HepG2 (cell line): ENCODE measurements around the gene PFKL. TPM values are rescaled to one million over a fixed set of nuclear protein-coding genes. Genes with fewer than 3 reads are reported as not detected.

ENCODE experiments used
- ATF7-NPFF ChIP-seq: sonication (generic); formaldehyde crosslinking; IDR thresholded peaks from 2 replicates; pipeline ENCODE4 v1.8.1; 2023; ENCODE audit warnings: mild to moderate bottlenecking, low read depth, missing genetic modification reagents, moderate library complexity
- DR1 ChIP-seq: sonication (generic); formaldehyde crosslinking; IDR thresholded peaks from 2 replicates; pipeline ENCODE4 v1.8.0; 2021; ENCODE audit warnings: mild to moderate bottlenecking, missing genetic modification reagents, inconsistent platforms
- FOXO1 ChIP-seq: sonication (generic); formaldehyde crosslinking; IDR thresholded peaks from 2 replicates; pipeline ENCODE4 v1.4.0; 2020; ENCODE audit warnings: missing genetic modification reagents
- GABPB1 ChIP-seq: IDR thresholded peaks from 2 replicates; pipeline ENCODE4 v1.6.1; 2016; ENCODE audit warnings: mild to moderate bottlenecking, missing genetic modification reagents, moderate library complexity, missing compliant biosample characterization
- KAT8 ChIP-seq: IDR thresholded peaks from 2 replicates; pipeline ENCODE4 v1.6.1; 2016; ENCODE audit warnings: missing genetic modification reagents, missing compliant biosample characterization
- MEF2D ChIP-seq: sonication (generic); formaldehyde crosslinking; IDR thresholded peaks from 2 replicates; pipeline ENCODE4 v1.5.1; 2020; ENCODE audit warnings: mild to moderate bottlenecking, missing genetic modification reagents
- MXD3 ChIP-seq: IDR thresholded peaks from 2 replicates; pipeline ENCODE4 v1.6.1; 2016; ENCODE audit warnings: mild to moderate bottlenecking, missing biosample characterization, missing genetic modification reagents
- NRL ChIP-seq: sonication (generic); formaldehyde crosslinking; IDR thresholded peaks from 2 replicates; pipeline ENCODE4 v1.5.0; 2020; ENCODE audit warnings: missing genetic modification reagents, mild to moderate bottlenecking, moderate library complexity, borderline replicate concordance
- RARG ChIP-seq: sonication (generic); formaldehyde crosslinking; IDR thresholded peaks from 2 replicates; pipeline ENCODE4 v1.4.0; 2020; ENCODE audit warnings: low read depth, mild to moderate bottlenecking, missing genetic modification reagents
- REST ChIP-seq, 2 experiments: IDR thresholded peaks; 2 replicates each; pipeline ENCODE4 v1.6.1; 2011 to 2012; ENCODE audit warnings: low read length in 2 of 2, borderline replicate concordance in 1 of 2, low read depth in 1 of 2, mild to moderate bottlenecking in 1 of 2, moderate library complexity in 1 of 2
- SAFB2 ChIP-seq: sonication (generic); formaldehyde crosslinking; IDR thresholded peaks from 2 replicates; pipeline ENCODE4 v1.5.1; 2020; ENCODE audit warnings: missing genetic modification reagents, low read depth, mild to moderate bottlenecking, borderline replicate concordance
- SNAPC2 ChIP-seq: sonication (generic); formaldehyde crosslinking; IDR thresholded peaks from 2 replicates; pipeline ENCODE4 v1.8.1; 2022; ENCODE audit warnings: mild to moderate bottlenecking, missing genetic modification reagents
- SRSF9 ChIP-seq: fragments of 200-400 bp; formaldehyde crosslinking; IDR thresholded peaks from 2 replicates; pipeline ENCODE4 v1.6.1; 2018; ENCODE audit warnings: borderline replicate concordance, mild to moderate bottlenecking, low read depth, low read length; ENCODE audit not compliant: insufficient read depth, poor library complexity, severe bottlenecking
- TCF7 ChIP-seq: sonication (generic); IDR thresholded peaks from 2 replicates; pipeline ENCODE4 v1.6.1; 2016; ENCODE audit warnings: antibody characterized with exemption, low read depth
- ZFP91 ChIP-seq: sonication (generic); formaldehyde crosslinking; IDR thresholded peaks from 2 replicates; pipeline ENCODE4 v1.9.0; 2022; ENCODE audit warnings: missing genetic modification reagents, mild to moderate bottlenecking, borderline replicate concordance
- ZFY ChIP-seq: sonication (generic); formaldehyde crosslinking; IDR thresholded peaks from 2 replicates; pipeline ENCODE4 v1.4.0; 2020; ENCODE audit warnings: missing genetic modification reagents
- ZNF264 ChIP-seq: sonication (generic); formaldehyde crosslinking; IDR thresholded peaks from 2 replicates; pipeline ENCODE4 v1.4.0; 2020; ENCODE audit warnings: missing genetic modification reagents
- ZNF274 ChIP-seq: sonication (generic); formaldehyde crosslinking; IDR thresholded peaks from 2 replicates; pipeline ENCODE4 v1.5.1; 2020; ENCODE audit warnings: mild to moderate bottlenecking, missing genetic modification reagents
- ZNF333 ChIP-seq: sonication (generic); formaldehyde crosslinking; IDR thresholded peaks from 2 replicates; pipeline ENCODE4 v1.4.0; 2020; ENCODE audit warnings: mild to moderate bottlenecking, missing genetic modification reagents, borderline replicate concordance
- ZNF337 ChIP-seq: sonication (generic); formaldehyde crosslinking; IDR thresholded peaks from 2 replicates; pipeline ENCODE4 v1.5.1; 2020; ENCODE audit warnings: missing genetic modification reagents, low read depth, mild to moderate bottlenecking, borderline replicate concordance
- ZNF34 ChIP-seq: sonication (generic); formaldehyde crosslinking; IDR thresholded peaks from 2 replicates; pipeline ENCODE4 v1.4.0; 2020; ENCODE audit warnings: mild to moderate bottlenecking, missing genetic modification reagents, borderline replicate concordance
- ZNF75D ChIP-seq: sonication (generic); formaldehyde crosslinking; IDR thresholded peaks from 2 replicates; pipeline ENCODE4 v1.8.1; 2023; ENCODE audit warnings: missing genetic modification reagents, mild to moderate bottlenecking, borderline replicate concordance
- ZNF766 ChIP-seq: sonication (generic); formaldehyde crosslinking; IDR thresholded peaks from 2 replicates; pipeline ENCODE4 v1.5.0; 2020; ENCODE audit warnings: missing genetic modification reagents, borderline replicate concordance
- polyA plus RNA-seq, 8 experiments: library from polyadenylated mRNA; depleted of rRNA in 3 of 8; stranded (reverse) in 7 of 8; unstranded in 1 of 8; fragments of >200 nt; fragmentation: Illumina TruSeq in 4 of 8; extraction: Trizol in 4 of 8; gene quantifications; 2 replicates each; pipeline versions ENCODE4 v1.2.1 to v1.2.3, GENCODE V29; 2011 to 2016; ENCODE audit warnings: low read depth in 4 of 8, missing spikeins in 1 of 8, mixed read lengths in 1 of 8; ENCODE audit not compliant: insufficient read depth in 1 of 8
- total RNA-seq, 5 experiments: library from RNA; depleted of rRNA; stranded (reverse); fragments of >200 nt; fragmentation: Illumina TruSeq; extraction: Trizol; gene quantifications; 2 replicates each; pipeline ENCODE4 v1.2.3, GENCODE V29; 2016; ENCODE audit warnings: low read depth in 1 of 5

PFKL gene
- total and polyA plus RNA-seq, 2 of the 13 experiments (the other 11 are each of a cell fraction or from before 2014, with no cell fraction given) = 92.8 to 106 TPM

- TF ChIP-seq ZNF333 (CRISPR knock-in tag) = peak; percentile 85; the same call in 1 of the 2 replicates
- 0 out of 2 replicates have a peak, but pooled peaks have one; percentile 43 for TF ChIP-seq ZNF337 (CRISPR knock-in tag)
- TF ChIP-seq GABPB1 (CRISPR knock-in tag) = peak; percentile 95
- peak; percentile 69; the same call in 1 of the 2 replicates for TF ChIP-seq DR1
- TF ChIP-seq MEF2D (CRISPR knock-in tag) = peak; percentile 68
- TF ChIP-seq ZNF264 (CRISPR knock-in tag) = 0 out of 2 replicates have a peak, but pooled peaks have one; percentile 49
- TF ChIP-seq REST (IDR thresholded peaks at IDR 0.05; ENCODE audit: borderline replicate concordance in 1 of 2, low read depth in 1 of 2, low read length in 2 of 2) = no peak
- TF ChIP-seq ZNF274 (CRISPR knock-in tag) = 0 out of 2 replicates have a peak, but pooled peaks have one; percentile 59
- no peak for TF ChIP-seq RARG (CRISPR knock-in tag)
- TF ChIP-seq KAT8 (CRISPR knock-in tag) = peak; percentile 100
- TF ChIP-seq SAFB2 (CRISPR knock-in tag) = peak; percentile 74; the same call in 1 of the 2 replicates
- 0 out of 2 replicates have a peak, but pooled peaks have one; percentile 66 for TF ChIP-seq ZNF34 (CRISPR knock-in tag)
- peak; percentile 80; the same call in 1 of the 2 replicates for TF ChIP-seq ZNF766 (CRISPR knock-in tag)
- peak; percentile 81; the same call in 1 of the 2 replicates for TF ChIP-seq ATF7-NPFF (CRISPR knock-in tag)
- TF ChIP-seq FOXO1 (CRISPR knock-in tag) = peak; percentile 49; the same call in 1 of the 2 replicates
- peak; percentile 88 for TF ChIP-seq NRL (CRISPR knock-in tag)
- TF ChIP-seq MXD3 (CRISPR knock-in tag) = peak; percentile 85; the same call in 1 of the 2 replicates
- TF ChIP-seq SNAPC2 (CRISPR knock-in tag) = no peak
- no peak for TF ChIP-seq TCF7
- TF ChIP-seq SRSF9 = no peak
- peak; percentile 96 for TF ChIP-seq ZFY
- peak; percentile 84 for TF ChIP-seq ZFP91
- TF ChIP-seq ZNF75D (CRISPR knock-in tag) = no peak
These were observed 39.4 kb downstream of the PFKL start, which contains the start of gene CFAP410 (continued) for GRCh38 chr21:44338971-44339910.
